HG03196 (cell line): ENCODE results near the gene FGR.
"Not testable (repeated sequence)": the region's sequence is repeated elsewhere in the genome, so short reads cannot be mapped to it uniquely, and the experiment has no call there.

ENCODE experiments used
- ATAC-seq: cut with Tn5 transposase; IDR thresholded peaks from one replicate; pipeline ENCODE4 v1.9.1; 2021; ENCODE audit not compliant: unreplicated experiment

Gene FGR

DNA sequence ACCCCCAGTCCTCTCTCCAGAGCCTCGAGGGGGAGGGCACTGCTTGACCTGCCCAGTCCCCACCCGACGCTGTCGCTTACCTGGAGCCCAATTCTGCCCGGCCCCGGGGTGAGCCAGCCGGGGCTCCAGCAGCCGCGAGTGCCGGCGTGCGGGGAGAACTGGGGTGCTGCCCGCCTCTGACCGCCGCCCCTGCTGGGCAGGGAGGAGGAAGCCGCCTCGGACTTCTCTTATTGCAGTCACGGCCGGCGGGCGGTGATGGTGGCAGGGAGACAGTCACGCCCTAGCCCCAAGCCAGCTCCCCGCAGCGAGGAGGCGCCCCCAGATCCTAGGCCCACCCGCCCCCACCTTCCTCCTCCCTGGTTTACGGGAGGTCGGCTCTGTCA, at the start of gene FGR:
Gene FGR, minus strand, starts transcription at position 201 of the 383 bp plus-strand sequence. CDS start 11,269 bp downstream, outside the sequence.
- ATAC-seq: no peak

DNA sequence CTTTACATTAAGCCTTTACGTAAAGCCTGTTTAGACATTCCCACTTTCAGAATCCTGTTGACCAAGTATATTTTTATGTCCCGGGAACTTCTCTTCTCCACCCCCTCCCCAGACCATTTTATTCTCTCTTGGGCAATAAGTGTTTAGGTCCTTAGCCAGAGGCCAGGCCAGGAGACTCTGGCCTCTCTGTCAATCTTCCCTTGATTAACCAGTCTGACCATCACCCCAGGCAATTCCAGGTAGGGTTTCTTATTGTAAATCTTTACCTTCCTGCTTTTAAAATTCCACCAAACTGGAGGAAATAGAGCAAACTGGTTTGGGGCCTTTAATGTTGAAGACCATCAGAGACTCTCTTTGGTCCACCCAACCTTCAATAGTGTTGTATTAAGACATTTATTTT, 49.2 kb upstream of the FGR start:
- no peak for ATAC-seq

DNA sequence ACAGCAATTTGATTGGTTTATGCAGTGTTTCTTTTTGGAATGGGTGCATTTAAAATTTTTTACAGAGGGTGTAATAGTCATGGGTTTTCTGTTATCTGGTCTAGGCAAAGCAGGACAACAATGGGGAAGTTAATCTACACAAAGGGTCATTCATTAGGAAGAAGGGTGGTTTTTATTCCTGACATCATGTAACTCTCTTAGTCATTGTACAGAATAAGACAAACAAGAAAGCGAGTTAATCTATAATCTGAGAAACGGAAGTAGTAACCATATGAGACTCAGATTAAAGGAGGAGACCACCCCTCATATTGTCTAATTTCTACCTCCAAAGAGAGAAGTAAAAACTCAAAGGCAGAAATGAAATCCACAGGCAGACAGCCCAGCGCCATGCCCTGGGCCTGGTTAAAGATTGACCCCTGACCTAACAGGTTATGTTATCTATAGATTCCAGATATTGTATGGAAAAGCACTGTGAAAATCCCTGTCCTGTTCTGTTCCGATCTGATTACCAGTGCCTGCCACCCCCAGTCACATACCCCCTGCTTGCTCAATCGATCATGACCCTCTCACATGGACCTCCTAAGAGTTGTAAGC, 47.5 kb upstream of the FGR start:
- ATAC-seq: no peak

DNA sequence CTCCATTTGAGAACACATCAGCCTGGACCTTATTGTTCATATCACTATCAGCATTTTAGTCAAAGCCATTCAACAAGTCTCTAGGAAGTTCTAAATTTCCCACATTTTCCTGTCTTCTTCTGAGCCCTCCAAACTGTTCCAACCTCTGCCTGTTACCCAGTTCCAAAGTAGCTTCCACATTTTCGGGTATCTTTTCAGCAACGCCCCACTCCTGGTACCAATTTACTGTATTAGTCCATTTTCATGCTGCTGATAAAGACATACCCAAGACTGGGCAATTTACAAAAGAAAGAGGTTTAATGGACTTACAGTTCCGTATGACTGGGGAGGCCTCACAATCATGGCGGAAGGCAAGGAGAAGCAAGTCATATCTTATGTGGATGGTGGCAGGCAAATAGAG, 46.6 kb upstream of the FGR start:
- not testable (repeated sequence) for ATAC-seq

DNA sequence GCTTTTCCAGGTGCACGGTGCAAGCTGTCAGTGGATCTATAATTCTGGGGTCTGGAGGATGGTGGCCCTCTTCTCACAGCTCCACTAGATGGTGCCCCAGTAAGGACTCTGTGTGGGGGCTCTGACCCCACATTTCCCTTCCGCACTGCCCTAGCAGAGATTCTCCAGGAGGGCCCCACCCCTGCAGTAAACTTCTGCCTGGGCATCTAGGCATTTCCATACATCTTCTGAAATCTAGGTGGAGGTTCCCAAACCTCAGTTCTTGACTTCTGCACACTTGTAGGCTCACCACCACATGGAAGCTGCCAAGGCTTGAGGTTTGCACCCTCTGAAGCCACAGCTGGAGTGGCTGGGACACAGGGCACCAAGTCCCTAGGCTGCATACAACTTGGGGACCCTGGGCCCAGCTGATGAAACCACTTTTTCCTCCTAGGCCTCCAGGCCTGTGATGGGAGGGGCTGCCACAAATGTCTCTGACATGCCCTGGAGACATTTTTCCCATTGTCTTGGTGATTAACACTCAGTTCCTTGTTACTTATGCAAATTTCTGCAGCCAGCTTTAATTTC, 45.3 kb upstream of the FGR start:
- not testable (repeated sequence) for ATAC-seq

DNA sequence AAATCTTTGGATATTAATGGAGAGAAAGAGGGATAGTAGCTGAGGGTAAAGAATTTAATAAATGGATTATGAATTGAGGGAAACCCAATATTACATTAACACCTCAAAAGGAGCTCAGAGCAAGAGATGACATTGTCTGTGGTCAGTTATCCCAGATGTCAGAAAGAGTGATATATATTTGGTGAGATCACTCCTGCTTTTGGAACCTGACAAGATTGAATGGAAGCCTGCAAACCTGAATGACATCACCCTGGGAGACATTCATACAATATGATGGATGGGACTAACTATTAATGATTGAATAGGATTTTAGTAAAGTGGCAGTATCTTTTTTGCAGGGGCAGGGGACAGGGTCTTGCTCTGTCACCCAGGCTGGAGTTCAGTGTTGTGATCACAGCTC, 43.8 kb upstream of the FGR start:
- ATAC-seq: no peak

DNA sequence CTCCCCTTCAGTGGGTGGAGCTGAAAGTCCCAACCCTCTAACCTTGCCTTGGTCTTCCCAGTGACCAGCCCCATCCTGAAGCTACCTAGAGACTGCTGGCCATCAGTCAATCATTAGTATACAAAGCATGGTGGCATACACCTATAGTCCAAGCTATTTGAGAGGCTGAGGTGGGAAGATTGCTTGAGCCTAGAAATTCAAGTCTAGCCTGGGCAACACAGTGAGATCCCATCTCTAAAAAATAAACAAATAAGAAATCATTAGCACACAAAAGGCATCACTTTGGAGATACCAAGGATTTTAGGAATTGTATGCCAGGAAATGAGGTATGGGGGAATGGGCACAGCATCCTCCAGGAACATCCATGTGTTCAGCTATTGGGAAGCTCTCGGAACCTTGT, 41.4 kb upstream of the FGR start:
- no peak for ATAC-seq

DNA sequence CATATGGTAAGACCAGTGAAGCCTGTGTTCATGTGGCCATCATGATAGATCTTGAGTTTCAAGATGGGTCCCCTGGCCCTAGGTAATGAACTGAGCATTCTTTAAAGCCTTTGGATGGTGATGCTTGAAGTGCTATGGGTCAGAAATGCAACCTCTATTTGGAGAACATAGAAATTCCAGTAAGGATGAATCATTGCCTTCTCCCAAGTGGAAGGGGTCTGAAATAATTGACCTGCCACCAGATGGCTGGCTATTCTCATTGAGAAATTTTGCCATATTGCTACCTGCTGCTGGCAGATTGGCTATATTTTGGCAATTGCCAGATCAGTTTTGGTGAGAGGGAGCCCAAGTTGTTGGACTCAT, 37.7 kb upstream of the FGR start:
- ATAC-seq: no peak

DNA sequence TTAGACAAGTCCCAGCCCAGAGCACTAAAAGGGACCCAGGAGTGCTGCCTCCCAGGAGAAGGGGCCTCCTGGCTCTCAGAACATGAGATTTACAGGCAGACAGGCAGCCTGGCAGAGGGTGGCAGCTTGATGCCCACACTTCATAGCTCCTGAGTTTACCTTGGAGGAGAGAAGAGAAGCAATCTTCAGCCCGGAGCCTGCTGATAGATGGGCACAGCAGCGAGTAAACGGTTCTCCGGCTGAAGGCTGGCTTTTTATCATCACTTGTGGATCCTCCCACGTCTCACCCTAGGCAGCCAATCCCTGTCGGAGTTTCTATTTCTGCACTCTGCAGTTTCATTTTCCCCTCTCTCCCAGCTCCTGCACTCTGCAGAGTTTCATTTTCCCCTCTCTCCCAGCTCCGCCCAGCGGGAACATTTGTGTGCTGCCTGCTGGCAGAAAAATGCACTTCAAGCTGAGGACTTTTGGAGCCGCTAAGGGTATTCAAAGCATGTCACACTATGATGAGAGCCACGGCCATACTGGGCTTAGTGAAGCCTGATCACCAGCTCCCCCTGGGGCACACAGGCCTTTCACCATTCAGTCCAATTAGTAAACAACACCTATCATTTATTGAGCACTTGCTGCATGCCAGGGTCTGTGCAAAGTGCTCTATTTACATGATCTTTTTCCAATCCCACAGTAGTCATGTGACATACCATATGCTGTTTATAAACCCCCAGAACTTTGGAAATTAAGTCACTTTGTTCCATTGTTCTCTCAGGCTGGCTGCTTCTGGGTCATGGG, 37.2 kb upstream of the FGR start, which contains the start of gene IFI6:
Gene IFI6, minus strand, starts transcription at position 229 of the 786 bp plus-strand sequence. CDS start 2,878 bp downstream, outside the sequence.
- peak; percentile 83 for ATAC-seq

DNA sequence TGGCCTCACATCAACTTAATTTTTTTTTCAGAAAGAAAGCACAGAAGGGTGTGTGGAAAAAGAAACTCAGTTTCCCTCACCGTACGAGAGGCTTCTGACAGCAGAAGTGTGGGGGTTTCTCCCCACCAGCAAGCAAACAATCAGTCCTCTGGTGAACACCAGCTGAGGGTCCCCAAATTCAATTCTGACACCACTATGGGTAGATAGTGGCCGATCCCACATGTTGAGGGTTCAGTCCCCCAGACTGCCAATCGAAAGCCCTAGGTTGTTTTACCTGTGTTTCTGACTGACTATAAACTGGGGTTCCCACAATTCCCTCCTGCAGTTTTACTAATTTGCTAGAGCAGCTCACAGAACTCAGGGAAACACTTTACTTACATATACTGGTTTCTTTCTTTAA, 34.9 kb upstream of the FGR start:
- no peak for ATAC-seq

DNA sequence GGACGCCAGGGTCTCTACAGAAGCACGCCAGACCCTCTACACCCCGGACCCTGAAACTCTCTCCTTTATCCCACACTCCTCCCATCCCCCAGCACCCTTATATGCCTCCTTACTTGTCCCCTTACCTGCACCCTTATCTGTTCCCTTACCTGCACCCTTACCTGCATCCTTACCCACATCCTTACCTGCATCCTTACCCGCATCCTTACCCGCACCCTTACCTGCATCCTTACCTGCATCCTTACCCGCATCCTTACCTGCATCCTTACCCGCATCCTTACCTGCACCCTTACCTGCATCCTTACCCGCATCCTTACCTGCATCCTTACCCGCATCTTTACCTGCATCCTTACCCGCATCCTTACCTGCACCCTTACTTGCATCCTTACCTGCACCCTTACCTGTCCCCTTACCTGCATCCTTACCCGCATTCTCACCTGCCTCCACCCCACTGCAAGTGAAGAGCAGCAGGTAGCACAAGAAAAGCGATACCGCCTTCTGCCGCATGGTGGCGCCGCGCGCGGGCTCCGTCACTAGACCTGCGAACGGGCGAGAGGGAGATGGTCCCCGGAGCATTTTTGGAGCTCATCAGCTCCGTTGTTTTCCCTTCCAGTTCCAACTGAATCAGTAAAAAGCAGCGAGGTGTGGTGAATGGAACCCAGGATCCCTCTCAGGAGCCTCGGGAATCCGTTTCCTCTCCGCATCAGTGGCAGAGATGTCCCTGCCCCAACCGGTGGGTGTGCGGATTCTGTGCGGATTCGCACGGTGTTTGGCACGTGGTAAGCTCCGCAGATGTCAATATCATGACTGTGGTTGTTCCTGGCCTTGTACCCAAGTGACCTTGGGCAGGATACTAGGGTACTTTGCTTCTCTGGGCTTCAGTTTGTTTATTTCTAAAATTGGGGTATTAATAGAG, 34.1 kb upstream of the FGR start:
- ATAC-seq: no peak

DNA sequence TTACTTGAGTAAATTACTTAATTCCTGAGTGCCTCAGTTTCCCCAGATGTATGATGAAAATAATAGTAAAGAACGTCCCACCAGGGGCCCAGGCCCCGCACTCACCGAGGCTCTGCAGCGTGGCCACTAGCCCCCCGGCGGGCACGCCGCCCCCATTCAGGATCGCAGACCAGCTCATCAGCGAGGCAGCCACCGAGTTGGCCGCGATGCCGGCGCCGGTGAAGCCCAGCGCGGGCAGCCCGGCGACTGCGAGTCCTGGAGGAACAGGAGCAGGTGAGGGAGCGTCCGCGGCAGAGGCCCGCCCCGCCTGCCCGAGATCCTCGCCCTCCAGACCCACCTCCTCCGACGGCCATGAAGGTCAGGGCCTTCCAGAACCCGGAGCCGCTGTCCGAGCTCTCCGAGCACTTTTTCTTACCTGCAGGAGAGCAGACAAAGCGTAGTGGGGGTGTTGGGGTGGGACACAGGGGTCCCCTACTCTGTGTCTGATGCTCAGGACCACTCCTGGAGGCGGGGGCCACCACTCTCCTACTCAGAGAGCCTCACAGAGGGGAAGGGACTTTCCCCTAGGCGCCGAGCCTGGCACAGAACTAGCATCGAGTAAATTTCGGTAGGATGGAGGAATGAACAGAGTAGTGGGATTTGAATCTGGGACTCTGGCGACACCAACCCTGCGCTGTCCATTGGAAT, 33.3 kb upstream of the FGR start:
- ATAC-seq: no peak

DNA sequence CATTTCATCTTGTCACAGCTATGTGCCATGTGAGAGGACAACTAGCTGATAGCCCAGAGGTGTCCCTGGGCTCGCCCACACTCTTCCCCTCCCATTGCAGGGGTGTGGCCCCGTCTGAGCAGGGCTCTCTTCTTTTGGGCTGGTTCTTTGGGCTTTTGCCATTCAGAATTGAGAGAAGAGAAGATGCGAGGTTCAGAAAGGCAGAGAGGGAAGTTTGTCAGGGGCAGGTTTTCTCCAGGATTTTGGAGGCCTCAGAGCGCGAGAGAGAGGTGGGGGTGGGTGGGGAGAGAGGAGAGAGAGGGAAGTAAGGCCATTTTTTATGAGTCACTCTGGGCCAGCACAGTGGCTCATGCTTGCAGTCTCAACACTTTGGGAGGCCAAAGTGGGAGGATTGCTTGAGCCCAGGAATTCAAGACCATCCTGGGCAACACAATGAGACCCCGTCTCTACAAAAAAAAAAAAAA, 31.8 kb upstream of the FGR start:
- ATAC-seq: no peak

DNA sequence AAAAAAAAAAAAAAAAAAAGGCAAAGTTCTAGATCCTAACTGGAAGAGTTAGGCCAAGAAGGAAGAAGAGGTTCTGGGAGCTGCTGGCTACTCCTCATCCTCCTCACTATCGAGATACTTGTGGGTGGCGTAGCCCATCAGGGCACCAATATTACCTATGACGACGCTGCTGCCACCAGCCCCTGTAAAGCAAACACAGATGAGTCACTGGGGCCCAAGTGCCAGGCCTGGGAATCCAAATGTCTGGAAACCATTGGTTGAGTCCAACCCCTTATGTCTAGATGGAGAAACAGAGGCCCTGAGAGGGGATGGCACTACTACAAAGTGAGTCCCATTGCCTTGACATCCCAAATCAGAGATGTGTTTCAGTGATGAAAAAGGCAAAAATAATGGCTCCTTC, 31.3 kb upstream of the FGR start:
- no peak for ATAC-seq

DNA sequence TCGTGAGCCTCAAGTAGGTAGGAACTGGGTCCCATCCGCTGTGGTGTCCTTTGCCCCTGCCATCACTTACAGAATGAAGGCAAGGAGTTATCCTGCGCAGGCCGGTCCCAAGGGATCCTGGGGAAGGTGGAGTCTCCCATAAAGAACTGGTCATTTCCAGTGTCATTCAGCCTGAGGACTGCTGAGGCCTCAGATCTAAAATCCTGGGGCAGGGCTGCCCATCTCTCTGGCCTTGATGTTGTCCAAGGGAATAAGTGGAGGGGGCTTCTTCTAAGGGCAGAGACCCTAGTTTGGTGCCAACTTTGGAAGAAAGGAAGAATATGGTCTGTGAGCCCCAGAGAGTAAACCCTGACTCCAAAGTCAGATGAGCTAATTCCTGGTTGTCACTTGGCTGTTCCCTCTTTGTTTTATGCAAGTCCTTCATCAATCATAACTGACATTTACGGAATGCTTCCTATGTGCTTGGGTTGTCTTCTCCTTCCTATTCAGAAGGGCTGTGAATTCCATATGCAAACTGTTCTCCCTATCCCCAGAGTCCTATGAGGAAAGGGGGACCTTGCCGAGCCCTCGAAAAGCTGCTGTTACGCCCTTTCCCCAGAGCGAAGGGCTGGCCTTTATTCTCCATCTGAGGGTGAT, 30.1 kb upstream of the FGR start:
- ATAC-seq: no peak

DNA sequence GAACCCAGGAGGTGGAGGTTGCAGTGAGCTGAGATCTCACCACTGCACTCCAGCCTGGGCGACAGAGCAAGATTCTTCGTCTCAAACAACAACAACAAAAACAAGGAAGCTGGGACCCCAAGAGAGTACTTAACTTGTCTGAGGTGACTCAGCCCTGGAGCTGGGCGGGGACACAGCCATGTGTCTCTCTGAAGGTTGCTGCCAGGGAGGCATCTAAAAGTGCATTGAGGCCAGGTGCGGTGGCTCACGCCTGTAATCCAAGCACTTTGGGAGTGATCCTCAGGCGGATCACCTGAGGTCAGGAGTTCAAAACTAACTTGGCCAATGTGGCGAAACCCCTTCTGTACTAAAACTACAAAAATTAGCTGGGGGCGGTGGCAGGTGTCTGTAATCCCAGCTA, 29.3 kb upstream of the FGR start:
- ATAC-seq: no peak

DNA sequence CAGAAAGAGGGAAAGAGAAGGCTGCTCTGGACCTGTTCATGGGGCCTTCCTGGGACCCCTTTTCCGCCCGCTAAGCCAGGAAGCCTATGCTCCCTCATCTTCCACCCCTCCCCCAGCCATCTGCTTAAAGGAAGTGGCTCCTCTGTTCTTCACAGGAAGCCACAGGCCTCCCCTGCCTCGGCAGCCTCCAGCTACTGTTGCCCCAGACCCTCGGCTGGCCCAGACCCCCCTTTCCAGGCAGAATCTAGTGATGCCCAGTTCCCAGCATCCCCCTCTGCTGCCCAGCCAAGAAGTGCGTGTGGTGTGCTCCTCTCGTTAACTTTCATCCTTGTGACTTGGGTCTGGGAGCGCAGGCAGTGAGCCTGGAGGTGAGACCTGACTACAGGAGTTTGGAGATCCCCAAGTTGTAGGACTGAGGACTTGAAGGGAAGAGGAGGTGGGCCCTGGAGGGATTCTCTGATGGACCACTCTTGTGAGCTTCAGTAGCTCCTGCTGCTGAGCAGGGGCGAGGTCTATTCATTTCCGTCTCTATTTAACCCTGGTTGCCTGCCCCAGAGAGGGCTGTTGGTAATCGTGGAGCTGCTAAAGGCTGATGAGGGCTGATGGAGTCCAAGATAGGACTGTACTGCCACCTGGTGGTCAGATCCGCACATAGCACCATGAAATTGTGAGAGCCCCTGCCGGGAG, 27.9 kb upstream of the FGR start:
- ATAC-seq: peak; percentile 35

DNA sequence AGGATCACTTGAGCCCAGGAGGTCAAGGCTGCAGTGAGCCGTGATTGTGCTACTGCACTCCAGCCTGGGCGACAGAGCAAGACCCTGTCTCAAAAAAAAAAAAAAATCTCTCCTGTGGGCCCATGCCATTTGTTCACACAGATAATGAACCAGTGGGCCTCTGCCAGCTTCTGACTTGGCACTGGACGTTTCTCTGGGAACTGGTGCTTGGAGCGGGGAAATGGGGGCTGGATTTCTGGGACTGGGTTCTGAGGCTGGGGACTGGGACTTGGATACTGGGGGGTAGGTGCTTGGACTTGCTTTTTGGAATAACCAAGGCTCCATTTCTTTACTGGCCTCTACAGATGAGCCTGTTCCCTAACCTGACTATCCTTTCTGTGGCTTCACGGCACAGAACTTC, 27.3 kb upstream of the FGR start:
- ATAC-seq: no peak

DNA sequence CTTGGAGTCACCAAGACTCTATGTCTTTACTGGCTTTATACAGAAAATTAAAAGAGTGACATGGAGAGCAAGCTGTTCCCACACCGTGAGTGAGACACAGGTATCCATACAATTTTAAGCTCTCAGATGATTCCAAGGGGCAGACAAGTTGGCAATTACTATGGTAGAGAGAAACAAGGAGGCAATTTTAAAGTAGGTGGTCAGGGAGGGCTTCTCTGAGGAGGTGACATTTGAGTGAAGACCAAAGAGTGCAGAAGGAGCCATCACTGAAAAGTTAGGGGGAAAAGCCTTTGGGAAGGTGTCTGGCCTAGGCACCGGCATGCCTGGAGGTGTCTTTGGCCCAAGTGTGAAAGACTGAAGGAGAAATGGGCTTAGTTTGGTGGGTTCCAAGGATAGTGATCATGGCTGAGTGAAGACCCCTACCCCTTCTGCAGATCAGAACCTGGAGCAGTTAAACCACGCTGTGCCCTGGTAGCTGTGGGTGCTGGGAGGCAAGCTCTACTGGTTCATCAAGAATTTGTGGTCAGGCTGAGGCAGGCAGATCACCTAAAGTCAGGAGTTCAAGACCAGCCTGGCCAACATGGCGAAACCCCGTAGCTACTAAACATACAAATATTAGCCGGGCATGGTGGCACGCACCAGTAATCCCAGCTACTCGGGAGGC, 26.6 kb upstream of the FGR start:
- ATAC-seq: no peak
